ENCODE results near the gene TNS4.

- TF ChIP-seq POLR2A (IDR thresholded peaks at IDR 0.05): no peak
- no peak for TF ChIP-seq EP300 (IDR thresholded peaks at IDR 0.05)
- no peak for TF ChIP-seq CTCF (IDR thresholded peaks at IDR 0.05)
- TF ChIP-seq POLR2AphosphoS5 (IDR thresholded peaks at IDR 0.05): no peak
Measured at GRCh38 chr17:40437095-40437732, 64.2 kb downstream of the TNS4 start.

Measured in sigmoid colon (tissue), 4 donors.